Body of pancreas (tissue), 4 donors: ENCODE results near the gene ZBED3. TPM values are rescaled to one million over a fixed set of nuclear protein-coding genes. Genes with fewer than 3 reads are reported as not detected.

ENCODE experiments used
- ATAC-seq: fragments of 150-250 bp; one replicate; pipeline ENCODE4 v1.9.1; 2016
- DNase-seq, 4 donors: peaks; one replicate each; pipeline ENCODE4 v3.0.0-alpha.2; 2019
- H3K27ac ChIP-seq, 4 donors: fragments of 200-600 bp; sonication (generic); 1 replicate in 3 of 4; 2 replicates in 1 of 4; pipeline versions ENCODE4 v1.5.1 to v1.6.1; 2016 to 2019; ENCODE audit warnings: mild to moderate bottlenecking in 1 of 4, mixed read lengths in 1 of 4, moderate library complexity in 1 of 4
- H3K27me3 ChIP-seq, 2 donors: fragments of 200-600 bp; sonication (generic); one replicate each; pipeline ENCODE4 v1.6.0; 2016; ENCODE audit warnings: mild to moderate bottlenecking in 1 of 2
- H3K36me3 ChIP-seq, 2 donors: fragments of 200-600 bp; sonication (generic); replicated peaks in 1 of 2; 2 replicates each; pipeline ENCODE4 v1.5.1; 2016; ENCODE audit warnings: low read depth in 2 of 2; ENCODE audit not compliant: insufficient read depth in 1 of 2
- H3K4me1 ChIP-seq: fragments of 200-600 bp; sonication (generic); one replicate; pipeline ENCODE4 v1.6.0; 2016
- H3K4me3 ChIP-seq, 2 donors: fragments of 200-600 bp; sonication (generic); 1 replicate in 1 of 2; 2 replicates in 1 of 2; pipeline ENCODE4 v1.5.1; 2016 to 2019
- H3K9me3 ChIP-seq, 3 donors: fragments of 200-600 bp; sonication (generic); 1 replicate in 2 of 3; 2 replicates in 1 of 3; pipeline ENCODE4 v1.5.1; 2016
- CTCF ChIP-seq, 7 experiments: fragments of 450-650 bp in 4 of 7; fragments of 200-600 bp in 3 of 7; sonication (generic) in 3 of 7; IDR thresholded peaks; one replicate each; pipeline ENCODE4 v1.5.1; 2016 to 2019; ENCODE audit warnings: antibody characterized with exemption in 7 of 7
- POLR2A ChIP-seq, 3 donors: fragments of 450-650 bp; IDR thresholded peaks; one replicate each; pipeline ENCODE4 v1.6.1; 2016; ENCODE audit warnings: antibody characterized with exemption in 3 of 3, mild to moderate bottlenecking in 2 of 3
- WGBS, 2 donors: methylation state at CpG; one replicate each; pipeline ENCODE4 v1.1.5; 2017; 5-methylcytosine and 5-hydroxymethylcytosine counted together
- intact Hi-C: fragments of 100-400 bp; cut with DNase I; formaldehyde crosslinking; loops from one replicate; pipeline ENCODE4 v1.15.1; 2023
- total RNA-seq, 2 donors: library from RNA; depleted of rRNA; stranded (reverse); fragments of >200 nt; gene quantifications; one replicate each; pipeline ENCODE4 v1.1.0, GENCODE V29; 2016

The ZBED3 gene
- total RNA-seq, 2 donors from 2014 or later = 4.2 to 41.5 TPM

GRCh38 chr5:77064040-77064439 lies 23.0 kb downstream of the ZBED3 start:
- H3K9me3 ChIP-seq = no peaks in the 10 kb centered on the region
- intact Hi-C loops = no loop called here
- H3K36me3 ChIP-seq = peaks cover 7 to 9% of the 10 kb centered on the region in 2 donors
- peak; percentile 55 for ATAC-seq
- H3K27me3 ChIP-seq = no peaks in the 10 kb centered on the region
- H3K27ac ChIP-seq = no peak overlapping the region
- H3K4me1 ChIP-seq = peaks cover 8% of the 10 kb centered on the region
- 20 to 33% methylated on average over 3 of the region's 3 CpGs for WGBS, 2 donors
- peak in 5 of 7 experiments; percentile 34 to 60 (median 40) for TF ChIP-seq CTCF (IDR thresholded peaks at IDR 0.05)
- no peak for TF ChIP-seq POLR2A (IDR thresholded peaks at IDR 0.05)
- DNase-seq = peak in 1 of 4 donors; percentile 39
- H3K4me3 ChIP-seq = no peak overlapping the region

GRCh38 chr5:77046416-77047073 lies 40.5 kb downstream of the ZBED3 start:
- WGBS, 2 donors = 100% methylated on average over 1 of the region's 1 CpG
- no peaks in the 10 kb centered on the region for H3K9me3 ChIP-seq
- ATAC-seq = no peak
- no peak for DNase-seq
- intact Hi-C loops = no loop called here
- TF ChIP-seq POLR2A (IDR thresholded peaks at IDR 0.05) (no peak), CTCF (IDR thresholded peaks at IDR 0.05) (no peak)
- H3K4me3 ChIP-seq = no peak overlapping the region
- H3K27me3 ChIP-seq = no peaks in the 10 kb centered on the region
- H3K36me3 ChIP-seq = peaks cover 8 to 17% of the 10 kb centered on the region in 2 donors
- no peak overlapping the region for H3K27ac ChIP-seq
- no peaks in the 10 kb centered on the region for H3K4me1 ChIP-seq

- 83 to 88% methylated on average over 1 of the region's 1 CpG for WGBS, 2 donors
- no peak for TF ChIP-seq CTCF (IDR thresholded peaks at IDR 0.05)
- no peak for TF ChIP-seq POLR2A (IDR thresholded peaks at IDR 0.05)
- no peak for ATAC-seq
Measured at GRCh38 chr5:77035950-77036349, 51.1 kb downstream of the ZBED3 start.

GRCh38 chr5:77033338-77033737 lies 53.7 kb downstream of the ZBED3 start:
- Histone ChIP-seq H3K4me3 (no peak overlapping the region), H3K27ac (no peak overlapping the region), H3K27me3 (no peaks in the 10 kb centered on the region), H3K9me3 (peaks cover 0 to 7% (median 0%) of the 10 kb centered on the region in 3 donors), H3K4me1 (peaks cover 18% of the 10 kb centered on the region), H3K36me3 (peaks cover 0 to 13% of the 10 kb centered on the region in 2 donors)
- TF ChIP-seq CTCF (IDR thresholded peaks at IDR 0.05) = no peak
- no peak for TF ChIP-seq POLR2A (IDR thresholded peaks at IDR 0.05)
- DNase-seq = no peak
- intact Hi-C loops = no loop called here
- 82 to 86% methylated on average over 5 of the region's 5 CpGs for WGBS, 2 donors
- no peak for ATAC-seq

More at GRCh38 chr5:77035950-77036349, 51.1 kb downstream of the ZBED3 start:
- H3K27me3 ChIP-seq = no peaks in the 10 kb centered on the region
- no peaks in the 10 kb centered on the region for H3K9me3 ChIP-seq
- peaks cover 0 to 20% of the 10 kb centered on the region in 2 donors for H3K36me3 ChIP-seq
- H3K27ac ChIP-seq = no peak overlapping the region
- peaks cover 13% of the 10 kb centered on the region for H3K4me1 ChIP-seq
- no peak overlapping the region for H3K4me3 ChIP-seq
- DNase-seq = no peak
- intact Hi-C loops = no loop called here

- TF ChIP-seq POLR2A (IDR thresholded peaks at IDR 0.05) = no peak
- TF ChIP-seq CTCF (IDR thresholded peaks at IDR 0.05) = no peak
- 73 to 78% methylated on average over 4 of the region's 4 CpGs for WGBS, 2 donors
- peaks cover 0 to 7% (median 0%) of the 10 kb centered on the region in 3 donors for H3K9me3 ChIP-seq
- no peak overlapping the region for H3K4me3 ChIP-seq
- intact Hi-C loops = no loop called here
- H3K4me1 ChIP-seq = peaks cover 18% of the 10 kb centered on the region
- ATAC-seq = no peak
- DNase-seq = no peak
- no peak overlapping the region for H3K27ac ChIP-seq
- no peaks in the 10 kb centered on the region for H3K27me3 ChIP-seq
- H3K36me3 ChIP-seq = peaks cover 0 to 13% of the 10 kb centered on the region in 2 donors
Measured at GRCh38 chr5:77032635-77033034, 54.5 kb downstream of the ZBED3 start.
